CD14-positive monocyte (primary cell): Measurements from ENCODE around the gene DCC. TPM values are rescaled to one million over a fixed set of nuclear protein-coding genes. Genes with fewer than 3 reads are reported as not detected.

ENCODE experiments used
- DNase-seq, 3 donors: peaks; one replicate each; pipeline ENCODE4 v3.0.0-alpha.2; 2011 to 2022
- H2AFZ ChIP-seq: 2 replicates; pipeline ENCODE4 v1.6.0; 2012; ENCODE audit warnings: mild to moderate bottlenecking, low read depth, low read length, inconsistent platforms; ENCODE audit not compliant: insufficient read depth, poor library complexity, severe bottlenecking
- H3K27ac ChIP-seq, 2 donors: 1 replicate in 1 of 2; 2 replicates in 1 of 2; pipeline ENCODE4 v1.5.1; 2012 to 2013; ENCODE audit warnings: low read length in 2 of 2, control low read depth in 1 of 2, inconsistent platforms in 1 of 2, low read depth in 1 of 2, mild to moderate bottlenecking in 1 of 2
- H3K27me3 ChIP-seq, 2 donors: one replicate each; pipeline versions ENCODE4 v1.6.0 to v1.6.1; 2011 to 2013; ENCODE audit warnings: low read length in 2 of 2; ENCODE audit not compliant: control insufficient read depth in 2 of 2, insufficient read depth in 2 of 2
- H3K36me3 ChIP-seq, 2 donors: replicated peaks in 1 of 2; 1 replicate in 1 of 2; 2 replicates in 1 of 2; pipeline versions ENCODE4 v1.5.1 to v1.6.1; 2012 to 2013; ENCODE audit warnings: low read length in 2 of 2, control low read depth in 1 of 2, inconsistent platforms in 1 of 2, mild to moderate bottlenecking in 1 of 2; ENCODE audit not compliant: insufficient read depth in 2 of 2, control insufficient read depth in 1 of 2
- H3K4me1 ChIP-seq, 2 donors: 1 replicate in 1 of 2; 2 replicates in 1 of 2; pipeline versions ENCODE4 v1.5.1 to v1.6.1; 2012 to 2013; ENCODE audit warnings: low read length in 2 of 2, control low read depth in 1 of 2, inconsistent platforms in 1 of 2, mild to moderate bottlenecking in 1 of 2, moderate library complexity in 1 of 2; ENCODE audit not compliant: insufficient read depth in 2 of 2, control insufficient read depth in 1 of 2
- H3K4me2 ChIP-seq: replicated peaks from 2 replicates; pipeline ENCODE3; 2012; ENCODE audit warnings: low read length, moderate library complexity, mild to moderate bottlenecking; ENCODE audit not compliant: poor library complexity, severe bottlenecking; ENCODE audit errors: extremely low read depth
- H3K4me3 ChIP-seq, 3 experiments: fragments of 200-600 bp in 1 of 3; sonication (generic) in 1 of 3; replicated peaks in 1 of 3; 1 replicate in 2 of 3; 2 replicates in 1 of 3; pipeline ENCODE4 v1.5.1; 2011 to 2013; ENCODE audit warnings: low read length in 3 of 3, mild to moderate bottlenecking in 3 of 3, control low read depth in 2 of 3, low read depth in 2 of 3, inconsistent platforms in 1 of 3, moderate library complexity in 1 of 3
- H3K79me2 ChIP-seq: 2 replicates; pipeline ENCODE4 v1.6.0; 2012; ENCODE audit warnings: mild to moderate bottlenecking, control low read depth, inconsistent platforms, low read length, moderate library complexity; ENCODE audit not compliant: insufficient read depth
- H3K9ac ChIP-seq: 2 replicates; pipeline ENCODE4 v1.6.0; 2017; ENCODE audit warnings: low read length, mild to moderate bottlenecking; ENCODE audit not compliant: insufficient read depth, poor library complexity, severe bottlenecking
- H3K9me3 ChIP-seq, 2 donors: replicated peaks in 1 of 2; 1 replicate in 1 of 2; 2 replicates in 1 of 2; pipeline versions ENCODE4 v1.5.1 to v1.6.1; 2012 to 2013; ENCODE audit warnings: low read length in 2 of 2, control low read depth in 1 of 2; ENCODE audit not compliant: control insufficient read depth in 1 of 2, insufficient read depth in 1 of 2
- H4K20me1 ChIP-seq: 2 replicates; pipeline ENCODE4 v1.6.0; 2012; ENCODE audit warnings: mild to moderate bottlenecking, low read length, control low read depth, moderate library complexity; ENCODE audit not compliant: insufficient read depth
- H3K27ac Mint-ChIP-seq, 7 donors: one replicate each; pipeline ENCODE4 v1.8.0; 2020; ENCODE audit warnings: mild to moderate bottlenecking in 7 of 7, mixed read lengths in 7 of 7, moderate library complexity in 6 of 7, inconsistent platforms in 2 of 7
- H3K27me3 Mint-ChIP-seq, 3 donors: one replicate each; pipeline ENCODE4 v1.8.0; 2021 to 2022; ENCODE audit warnings: low read depth in 3 of 3, mild to moderate bottlenecking in 3 of 3, mixed read lengths in 3 of 3, moderate library complexity in 3 of 3, inconsistent platforms in 1 of 3
- H3K36me3 Mint-ChIP-seq, 2 donors: one replicate each; pipeline ENCODE4 v1.8.0; 2020; ENCODE audit warnings: mixed read lengths in 2 of 2, inconsistent platforms in 1 of 2, mild to moderate bottlenecking in 1 of 2
- H3K4me1 Mint-ChIP-seq: one replicate; pipeline ENCODE4 v1.8.0; 2020; ENCODE audit warnings: mild to moderate bottlenecking, mixed read lengths
- H3K4me3 Mint-ChIP-seq, 2 donors: one replicate each; pipeline ENCODE4 v1.8.0; 2020; ENCODE audit warnings: mild to moderate bottlenecking in 2 of 2, mixed read lengths in 2 of 2, moderate library complexity in 1 of 2
- H3K9me3 Mint-ChIP-seq, 7 donors: one replicate each; pipeline ENCODE4 v1.8.0; 2020 to 2022; ENCODE audit warnings: mixed read lengths in 7 of 7, mild to moderate bottlenecking in 6 of 7, moderate library complexity in 6 of 7, inconsistent platforms in 2 of 7
- WGBS: methylation state at CpG from one replicate; pipeline ENCODE4 v1.1.5; 2013; ENCODE audit warnings: missing lambda C conversion rate; ENCODE audit not compliant: insufficient coverage; 5-methylcytosine and 5-hydroxymethylcytosine counted together
- intact Hi-C, 2 donors: fragments of 100-400 bp; cut with micrococcal nuclease; formaldehyde crosslinking; loops; one replicate each; pipeline versions ENCODE4 v1.15.0 to v1.15.1; 2023
- polyA plus RNA-seq, 3 donors: library from polyadenylated mRNA; depleted of rRNA in 1 of 3; unstranded in 2 of 3; stranded (reverse) in 1 of 3; fragments of 300-500 nt in 2 of 3; fragments of >200 nt in 1 of 3; fragmentation: Illumina TruSeq in 2 of 3; gene quantifications; 1 replicate in 2 of 3; 2 replicates in 1 of 3; pipeline ENCODE4 v1.2.3, GENCODE V29; 2012 to 2021
- TF ChIP-seq, protein P1 (sequence below): fragments of 200-600 bp; IDR thresholded peaks from one replicate; pipeline ENCODE4 v1.8.0; 2022; ENCODE audit warnings: antibody characterized with exemption, mild to moderate bottlenecking

Gene DCC
- polyA plus RNA-seq, 3 donors = not detected

DNA sequence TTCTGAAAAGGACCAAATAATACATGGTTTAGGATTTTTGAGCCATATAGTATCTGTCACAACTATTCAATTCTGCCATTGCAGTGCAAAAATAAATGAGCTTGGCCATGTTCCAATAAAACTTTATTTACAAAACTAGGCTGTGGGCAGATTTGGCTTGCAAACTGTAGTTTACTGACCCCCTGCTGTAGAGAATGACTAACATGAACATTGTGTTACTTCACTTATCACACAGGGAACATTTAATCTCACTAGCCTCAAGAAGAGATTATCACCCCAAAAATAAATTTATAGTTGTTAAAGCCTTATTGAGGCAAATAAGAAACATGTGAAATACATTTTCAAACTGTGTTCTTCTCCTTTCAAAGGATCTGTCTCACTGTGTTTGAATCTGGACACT, 1118.3 kb downstream of the DCC start:
- H3K27me3 ChIP-seq = no peaks in the 10 kb centered on the region
- no peak for DNase-seq
- TF ChIP-seq, protein P1, sequence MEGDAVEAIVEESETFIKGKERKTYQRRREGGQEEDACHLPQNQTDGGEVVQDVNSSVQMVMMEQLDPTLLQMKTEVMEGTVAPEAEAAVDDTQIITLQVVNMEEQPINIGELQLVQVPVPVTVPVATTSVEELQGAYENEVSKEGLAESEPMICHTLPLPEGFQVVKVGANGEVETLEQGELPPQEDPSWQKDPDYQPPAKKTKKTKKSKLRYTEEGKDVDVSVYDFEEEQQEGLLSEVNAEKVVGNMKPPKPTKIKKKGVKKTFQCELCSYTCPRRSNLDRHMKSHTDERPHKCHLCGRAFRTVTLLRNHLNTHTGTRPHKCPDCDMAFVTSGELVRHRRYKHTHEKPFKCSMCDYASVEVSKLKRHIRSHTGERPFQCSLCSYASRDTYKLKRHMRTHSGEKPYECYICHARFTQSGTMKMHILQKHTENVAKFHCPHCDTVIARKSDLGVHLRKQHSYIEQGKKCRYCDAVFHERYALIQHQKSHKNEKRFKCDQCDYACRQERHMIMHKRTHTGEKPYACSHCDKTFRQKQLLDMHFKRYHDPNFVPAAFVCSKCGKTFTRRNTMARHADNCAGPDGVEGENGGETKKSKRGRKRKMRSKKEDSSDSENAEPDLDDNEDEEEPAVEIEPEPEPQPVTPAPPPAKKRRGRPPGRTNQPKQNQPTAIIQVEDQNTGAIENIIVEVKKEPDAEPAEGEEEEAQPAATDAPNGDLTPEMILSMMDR = no peak
- peaks cover 0 to 3% (median 0%) of the 10 kb centered on the region in 3 donors for H3K27me3 Mint-ChIP-seq
- no peak overlapping the region for H2AFZ ChIP-seq
- intact Hi-C loops = no loop called here
- H3K9me3 Mint-ChIP-seq = peaks cover 0 to 9% (median 2%) of the 10 kb centered on the region in 7 donors
- H3K4me1 Mint-ChIP-seq = no peaks in the 10 kb centered on the region
- no peaks in the 10 kb centered on the region for H3K4me1 ChIP-seq
- H4K20me1 ChIP-seq = no peaks in the 10 kb centered on the region
- no peak overlapping the region for H3K4me3 Mint-ChIP-seq
- no peak overlapping the region for H3K27ac Mint-ChIP-seq
- no peaks in the 10 kb centered on the region for H3K36me3 Mint-ChIP-seq
- no peak overlapping the region for H3K4me3 ChIP-seq
- H3K9me3 ChIP-seq = peaks cover 0 to 8% of the 10 kb centered on the region in 2 donors
- H3K36me3 ChIP-seq = no peaks in the 10 kb centered on the region
- no peak overlapping the region for H3K4me2 ChIP-seq
- H3K79me2 ChIP-seq = no peaks in the 10 kb centered on the region
- H3K9ac ChIP-seq = no peak overlapping the region
- H3K27ac ChIP-seq = no peak overlapping the region

DNA sequence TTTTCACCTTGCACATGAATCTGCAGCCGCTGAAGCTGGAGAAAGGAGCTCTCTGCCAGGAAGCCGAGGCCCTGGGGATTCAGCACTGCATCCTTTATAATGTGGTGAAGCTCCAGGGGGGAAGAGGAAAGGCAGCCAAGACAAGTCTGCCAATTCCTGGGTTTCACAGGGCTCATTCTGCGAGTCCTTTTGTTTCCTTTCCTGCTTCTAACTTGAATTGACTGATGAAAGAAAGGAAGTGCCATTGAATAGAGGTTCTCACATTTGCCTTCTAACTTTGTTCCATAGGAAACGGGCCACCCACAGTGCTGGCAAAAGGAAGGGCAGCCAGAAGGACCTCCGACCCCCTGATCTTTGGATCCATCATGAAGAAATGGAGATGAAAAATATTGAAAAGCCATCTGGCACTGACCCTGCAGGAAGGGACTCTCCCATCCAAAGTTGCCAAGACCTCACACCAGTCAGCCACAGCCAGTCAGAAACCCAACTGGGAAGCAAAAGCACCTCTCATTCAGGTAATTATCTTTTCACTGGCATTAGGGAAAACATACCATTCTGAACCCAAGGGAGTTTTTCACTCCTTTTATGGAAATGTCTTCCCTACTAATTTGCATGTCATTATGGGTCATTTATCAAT, 1119.1 kb downstream of the DCC start:
- Histone ChIP-seq H3K27ac (no peak overlapping the region), H3K4me3 (no peak overlapping the region), H3K27me3 (no peaks in the 10 kb centered on the region), H4K20me1 (no peaks in the 10 kb centered on the region), H3K9ac (no peak overlapping the region), H3K4me2 (no peak overlapping the region), H3K36me3 (no peaks in the 10 kb centered on the region), H3K9me3 (peaks cover 0 to 8% of the 10 kb centered on the region in 2 donors), H3K4me1 (no peaks in the 10 kb centered on the region), H2AFZ (no peak overlapping the region), H3K79me2 (no peaks in the 10 kb centered on the region)
- peaks cover 0 to 3% (median 0%) of the 10 kb centered on the region in 3 donors for H3K27me3 Mint-ChIP-seq
- H3K4me1 Mint-ChIP-seq = no peaks in the 10 kb centered on the region
- intact Hi-C loops = no loop called here
- 44% methylated on average over 2 of the region's 5 CpGs for WGBS
- no peak overlapping the region for H3K4me3 Mint-ChIP-seq
- no peaks in the 10 kb centered on the region for H3K36me3 Mint-ChIP-seq
- TF ChIP-seq, protein P1 = no peak
- no peak for DNase-seq
- no peak overlapping the region for H3K27ac Mint-ChIP-seq
- H3K9me3 Mint-ChIP-seq = peaks cover 0 to 9% (median 2%) of the 10 kb centered on the region in 7 donors
